Mesodermal cell (in vitro differentiated cells): ENCODE results near the gene BFSP2.
"Not testable (repeated sequence)": the region's sequence is repeated elsewhere in the genome, so short reads cannot be mapped to it uniquely, and the experiment has no call there.

ENCODE experiments used
- H3K27ac ChIP-seq: 2 replicates; pipeline ENCODE4 v1.7.0; 2013; ENCODE audit warnings: mild to moderate bottlenecking, low read depth, low read length, moderate library complexity; ENCODE audit not compliant: severe bottlenecking
- H3K36me3 ChIP-seq: 2 replicates; pipeline ENCODE4 v1.7.1; 2013; ENCODE audit warnings: mild to moderate bottlenecking, low read length, moderate library complexity; ENCODE audit not compliant: control insufficient read depth, insufficient read depth
- H3K4me1 ChIP-seq: one replicate; pipeline ENCODE4 v1.7.1; 2013; ENCODE audit warnings: mild to moderate bottlenecking, low read length; ENCODE audit not compliant: insufficient read depth, control insufficient read depth, poor library complexity, severe bottlenecking
- H3K4me3 ChIP-seq: 2 replicates; pipeline ENCODE4 v1.7.0; 2013; ENCODE audit warnings: low read length, control low read depth, mild to moderate bottlenecking; ENCODE audit not compliant: insufficient read depth, poor library complexity, severe bottlenecking; ENCODE audit errors: extremely low read depth
- H3K9me3 ChIP-seq: 2 replicates; pipeline ENCODE4 v1.7.1; 2013; ENCODE audit warnings: mild to moderate bottlenecking, low read length, moderate library complexity; ENCODE audit not compliant: control insufficient read depth
- WGBS, 2 experiments: methylation state at CpG; one replicate each; pipeline ENCODE4 v1.1.5; 2013; ENCODE audit warnings: missing lambda C conversion rate in 2 of 2; ENCODE audit not compliant: insufficient coverage in 2 of 2; 5-methylcytosine and 5-hydroxymethylcytosine counted together

The BFSP2 gene

DNA sequence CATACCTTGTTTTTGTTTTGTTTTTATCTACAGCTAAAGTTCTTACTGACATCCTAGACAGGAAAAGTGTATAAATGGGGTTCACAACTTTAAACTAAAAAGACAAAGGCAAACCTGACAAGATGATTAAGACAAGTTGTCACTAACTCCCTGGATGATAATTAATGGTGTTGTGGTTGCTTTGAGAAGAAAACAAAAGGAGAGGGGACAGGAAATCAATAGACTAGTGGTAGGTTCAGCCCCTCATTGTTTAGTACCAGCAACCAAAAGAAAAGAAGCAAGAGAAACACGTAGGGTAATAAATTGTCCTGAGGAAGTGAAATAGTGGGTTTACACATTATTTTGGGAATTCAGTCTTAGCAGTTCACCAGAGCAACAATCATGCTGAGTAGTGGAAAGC is 78.8 kb downstream of the BFSP2 start:
- H3K27ac ChIP-seq, result no peak overlapping the region
- no peaks in the 10 kb centered on the region for H3K4me1 ChIP-seq
- no peaks in the 10 kb centered on the region for H3K9me3 ChIP-seq
- H3K4me3 ChIP-seq, result no peak overlapping the region
- WGBS, 2 experiments, result 33% methylated on average over 1 of the region's 1 CpG; no CpG with 5 or more reads in 1 of the 2 experiments
- no peaks in the 10 kb centered on the region for H3K36me3 ChIP-seq

DNA sequence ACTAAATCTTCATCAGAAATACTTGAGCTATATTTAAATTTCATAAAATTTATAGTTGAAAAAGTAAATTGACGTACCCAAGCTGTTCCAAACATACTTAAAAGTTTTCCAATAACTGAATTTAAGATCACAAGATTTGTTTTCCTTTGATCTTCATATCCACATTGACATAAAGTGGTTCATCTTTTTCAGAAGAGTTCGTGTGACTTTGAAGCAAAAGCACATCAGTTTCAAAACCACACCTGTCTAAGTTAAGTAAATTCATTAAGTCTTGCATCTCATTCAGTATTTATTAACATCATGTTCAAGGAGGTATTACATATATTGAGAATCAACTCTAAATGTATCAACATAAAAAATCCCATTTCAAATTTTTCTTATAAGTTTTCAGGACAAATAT is 79.5 kb downstream of the BFSP2 start:
- whole genome bisulfite sequencing, 2 experiments, result no CpG with 5 or more reads among the region's 2 CpGs
- Histone ChIP-seq H3K36me3 (no peaks in the 10 kb centered on the region), H3K4me3 (no peak overlapping the region), H3K4me1 (no peaks in the 10 kb centered on the region), H3K27ac (no peak overlapping the region), H3K9me3 (no peaks in the 10 kb centered on the region)

DNA sequence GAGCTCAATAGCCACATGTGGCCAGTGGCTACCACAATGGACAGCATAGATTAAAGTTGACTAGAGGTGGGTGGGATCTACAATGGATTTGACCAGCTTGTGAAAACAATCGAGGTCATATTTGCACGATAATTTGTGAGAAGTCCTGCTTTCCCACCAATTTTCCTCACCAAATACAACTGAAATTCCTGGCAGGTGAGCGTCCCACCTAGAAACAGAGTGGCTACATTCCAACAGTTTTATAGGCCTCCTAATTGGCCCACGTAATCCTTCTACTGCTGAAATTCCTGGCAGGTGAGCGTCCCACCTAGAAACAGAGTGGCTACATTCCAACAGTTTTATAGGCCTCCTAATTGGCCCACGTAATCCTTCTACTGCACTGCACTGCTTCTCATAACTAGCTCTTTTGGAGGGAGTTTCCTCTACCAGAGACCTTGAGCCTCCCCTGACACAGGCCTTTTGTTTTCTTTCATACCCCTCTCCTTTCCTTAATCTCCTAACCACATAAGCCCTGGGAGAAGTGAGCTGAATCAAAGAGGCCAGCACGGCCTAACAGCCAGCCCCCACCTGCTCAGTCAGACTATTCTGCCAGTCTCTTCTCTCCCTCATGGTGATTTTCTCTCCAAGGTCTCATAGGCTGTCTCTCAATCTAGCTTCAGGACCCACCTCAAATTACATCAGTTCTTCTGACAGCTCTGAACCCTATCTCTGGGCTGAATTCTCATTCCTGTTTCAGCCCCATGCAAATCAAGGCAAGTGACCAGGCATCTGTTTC is 80.2 kb downstream of the BFSP2 start:
- Histone ChIP-seq H3K4me3 (no peak overlapping the region), H3K27ac (no peak overlapping the region), H3K4me1 (no peaks in the 10 kb centered on the region), H3K9me3 (peaks cover 3% of the 10 kb centered on the region), H3K36me3 (no peaks in the 10 kb centered on the region)
- WGBS, 2 experiments, result 81 to 86% methylated on average over 4 to 6 of the region's 7 CpGs

DNA sequence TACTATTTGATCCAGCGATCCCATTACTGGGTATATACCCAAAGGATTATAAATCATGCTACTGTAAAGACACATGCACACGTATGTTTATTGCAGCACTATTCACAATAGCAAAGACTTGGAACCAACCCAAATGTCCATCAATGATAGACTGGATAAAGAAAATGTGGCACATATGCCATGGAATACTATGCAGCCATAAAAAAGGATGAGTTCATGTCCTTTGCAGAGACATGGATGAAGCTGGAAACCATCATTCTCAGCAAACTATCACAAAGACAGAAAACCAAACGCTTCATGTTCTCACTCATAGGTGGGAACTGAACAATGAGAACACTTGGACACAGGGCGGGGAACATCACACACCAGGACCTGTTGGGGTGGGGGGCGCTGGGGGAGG is 82.6 kb downstream of the BFSP2 start:
- H3K9me3 ChIP-seq, result peaks cover 17% of the 10 kb centered on the region
- not testable (repeated sequence) for H3K4me1 ChIP-seq, H3K4me3 ChIP-seq, H3K36me3 ChIP-seq, H3K27ac ChIP-seq
- WGBS, 2 experiments, result no CpG with 5 or more reads among the region's 5 CpGs

DNA sequence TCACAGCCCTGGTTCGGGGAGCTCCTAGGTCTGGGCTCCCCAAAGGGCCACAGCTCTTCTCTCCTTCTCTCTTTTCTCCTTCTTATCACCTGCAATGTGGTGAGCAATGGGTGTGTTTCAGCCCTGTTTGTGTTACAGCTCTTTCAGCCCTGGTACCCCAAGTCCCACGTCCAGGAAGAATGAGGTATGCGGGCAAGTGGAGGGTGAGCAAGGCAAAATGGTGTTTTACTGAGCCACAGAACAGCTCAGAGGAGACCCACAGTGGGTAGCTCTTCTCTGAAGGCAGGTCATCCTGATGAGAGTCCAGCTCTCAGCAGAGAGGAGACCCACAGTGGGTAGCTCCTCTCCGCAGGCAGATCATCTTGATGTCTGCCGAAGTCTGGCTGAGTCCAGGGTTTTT is 86.8 kb downstream of the BFSP2 start:
- Histone ChIP-seq H3K27ac (no peak overlapping the region), H3K36me3 (no peaks in the 10 kb centered on the region), H3K4me1 (no peaks in the 10 kb centered on the region), H3K9me3 (peaks cover 17% of the 10 kb centered on the region), H3K4me3 (no peak overlapping the region)
- WGBS, 2 experiments, result 95 to 97% methylated on average over 4 of the region's 5 CpGs

DNA sequence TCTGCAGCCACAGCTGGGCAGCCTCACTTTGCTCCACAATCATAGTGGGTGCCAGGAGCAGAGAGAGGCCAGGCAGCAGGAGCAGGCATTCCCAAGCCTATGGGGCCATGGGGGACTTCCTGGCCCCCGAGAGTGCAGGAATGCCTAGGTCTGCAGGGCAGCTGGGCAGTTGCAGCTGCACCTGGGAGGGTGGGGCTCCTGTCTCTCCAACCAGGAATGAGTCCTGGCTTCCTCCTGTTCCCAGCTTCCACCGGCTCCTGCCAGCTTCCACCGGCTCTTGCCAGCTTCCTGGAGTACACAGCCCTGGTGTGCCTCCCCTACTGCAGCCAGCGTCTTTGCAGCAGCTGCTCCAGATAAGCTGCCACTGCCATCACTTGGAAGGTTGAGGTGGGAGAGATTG is 87.3 kb downstream of the BFSP2 start:
- WGBS, 2 experiments, result 97 to 100% methylated on average over 3 to 4 of the region's 4 CpGs
- Histone ChIP-seq H3K4me1 (no peaks in the 10 kb centered on the region), H3K4me3 (no peak overlapping the region), H3K36me3 (no peaks in the 10 kb centered on the region), H3K27ac (no peak overlapping the region), H3K9me3 (peaks cover 17% of the 10 kb centered on the region)

DNA sequence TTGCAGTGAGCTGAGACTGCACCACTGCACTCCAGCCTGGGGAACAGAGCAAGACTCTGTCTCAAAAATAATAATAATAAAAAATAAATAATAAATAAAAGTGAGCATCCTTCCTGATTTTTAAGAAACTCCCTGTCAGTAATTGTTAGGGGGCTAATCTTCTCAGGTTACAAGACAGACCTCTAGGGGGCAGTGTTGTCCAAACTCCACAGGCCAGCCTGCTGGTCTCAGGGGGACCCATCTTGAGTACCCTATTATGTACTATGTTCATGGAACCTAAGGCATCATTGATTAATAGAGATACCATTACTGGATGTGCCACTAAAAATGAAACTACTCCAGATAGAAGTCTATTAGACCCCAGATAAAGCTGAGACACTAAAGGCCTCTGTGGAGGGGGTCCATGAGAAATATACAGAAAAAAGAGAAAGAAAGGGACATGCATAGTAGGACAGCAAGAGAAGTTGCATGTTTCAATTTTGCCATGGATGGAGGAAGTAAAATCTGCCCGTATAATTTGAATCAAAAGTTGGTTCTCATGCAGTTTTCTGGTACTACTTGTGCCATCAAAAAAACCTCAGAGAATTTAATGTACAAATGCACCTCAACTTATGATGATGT is 88.2 kb downstream of the BFSP2 start:
- Histone ChIP-seq H3K9me3 (peaks cover 17% of the 10 kb centered on the region), H3K36me3 (no peaks in the 10 kb centered on the region), H3K4me1 (no peaks in the 10 kb centered on the region), H3K4me3 (no peak overlapping the region), H3K27ac (no peak overlapping the region)
- 100% methylated on average over 1 of the region's 1 CpG; no CpG with 5 or more reads in 1 of the 2 experiments for WGBS, 2 experiments

DNA sequence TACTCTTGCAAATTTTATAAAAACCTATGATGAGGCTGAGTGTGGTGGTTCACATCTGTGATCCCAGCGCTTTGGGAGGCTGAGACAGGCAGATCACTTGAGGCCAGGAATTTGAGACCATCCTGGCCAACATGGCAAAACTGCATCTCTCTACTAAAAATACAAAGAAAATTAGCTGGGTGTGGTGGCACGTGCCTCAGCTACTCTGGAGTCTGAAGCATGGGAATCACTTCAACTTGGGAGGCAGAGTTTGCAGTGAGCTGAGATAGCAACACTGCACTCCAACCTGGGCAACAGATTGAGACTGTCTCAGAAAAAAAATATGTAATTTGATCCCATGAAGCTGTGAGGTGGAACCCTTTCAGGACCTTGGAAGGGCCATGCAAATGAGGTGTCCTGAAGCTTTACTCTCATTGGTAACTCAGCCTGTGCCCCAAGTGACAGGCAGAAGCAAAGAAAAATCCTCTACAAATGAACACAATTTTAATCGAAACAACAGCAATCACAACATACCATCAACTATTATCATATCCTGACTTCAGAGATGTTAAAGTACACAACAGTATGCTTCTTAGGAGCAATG is 89.0 kb downstream of the BFSP2 start:
- Histone ChIP-seq H3K36me3 (no peaks in the 10 kb centered on the region), H3K9me3 (peaks cover 17% of the 10 kb centered on the region), H3K27ac (no peak overlapping the region), H3K4me1 (no peaks in the 10 kb centered on the region), H3K4me3 (no peak overlapping the region)
- 86% methylated on average over 1 of the region's 3 CpGs; no CpG with 5 or more reads in 1 of the 2 experiments for WGBS, 2 experiments

DNA sequence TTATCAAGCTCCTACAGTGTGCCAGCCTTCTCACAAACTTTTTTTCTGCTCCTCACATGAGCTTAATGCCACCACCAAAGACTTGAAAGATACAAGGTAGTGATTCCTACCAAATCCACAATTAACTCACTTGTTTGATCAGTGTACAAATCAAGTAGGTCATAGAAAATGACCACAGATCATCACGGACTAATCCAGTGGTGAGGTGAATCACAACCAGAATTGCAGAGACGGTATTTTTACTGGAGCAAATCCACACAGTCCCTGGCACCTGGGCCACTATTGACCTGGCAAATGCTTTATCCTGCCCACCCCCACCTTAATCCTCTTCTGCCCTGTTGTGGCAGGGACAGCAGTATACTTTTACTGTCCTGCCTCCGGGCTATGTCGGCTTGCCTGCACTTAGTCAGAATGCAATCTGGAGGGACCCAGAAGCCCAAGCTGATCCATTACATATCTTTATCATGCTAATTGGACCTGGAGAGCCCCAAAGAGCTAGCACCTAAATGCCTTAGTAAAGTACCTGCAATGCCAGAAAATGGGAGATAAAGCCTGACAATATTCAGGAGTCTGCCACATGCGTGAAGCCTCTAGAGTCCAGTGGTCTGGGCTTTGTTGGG is 89.7 kb downstream of the BFSP2 start:
- WGBS, 2 experiments, result 81 to 88% methylated on average over 3 to 5 of the region's 5 CpGs
- Histone ChIP-seq H3K9me3 (peaks cover 17% of the 10 kb centered on the region), H3K27ac (no peak overlapping the region), H3K4me1 (no peaks in the 10 kb centered on the region), H3K36me3 (no peaks in the 10 kb centered on the region), H3K4me3 (no peak overlapping the region)

DNA sequence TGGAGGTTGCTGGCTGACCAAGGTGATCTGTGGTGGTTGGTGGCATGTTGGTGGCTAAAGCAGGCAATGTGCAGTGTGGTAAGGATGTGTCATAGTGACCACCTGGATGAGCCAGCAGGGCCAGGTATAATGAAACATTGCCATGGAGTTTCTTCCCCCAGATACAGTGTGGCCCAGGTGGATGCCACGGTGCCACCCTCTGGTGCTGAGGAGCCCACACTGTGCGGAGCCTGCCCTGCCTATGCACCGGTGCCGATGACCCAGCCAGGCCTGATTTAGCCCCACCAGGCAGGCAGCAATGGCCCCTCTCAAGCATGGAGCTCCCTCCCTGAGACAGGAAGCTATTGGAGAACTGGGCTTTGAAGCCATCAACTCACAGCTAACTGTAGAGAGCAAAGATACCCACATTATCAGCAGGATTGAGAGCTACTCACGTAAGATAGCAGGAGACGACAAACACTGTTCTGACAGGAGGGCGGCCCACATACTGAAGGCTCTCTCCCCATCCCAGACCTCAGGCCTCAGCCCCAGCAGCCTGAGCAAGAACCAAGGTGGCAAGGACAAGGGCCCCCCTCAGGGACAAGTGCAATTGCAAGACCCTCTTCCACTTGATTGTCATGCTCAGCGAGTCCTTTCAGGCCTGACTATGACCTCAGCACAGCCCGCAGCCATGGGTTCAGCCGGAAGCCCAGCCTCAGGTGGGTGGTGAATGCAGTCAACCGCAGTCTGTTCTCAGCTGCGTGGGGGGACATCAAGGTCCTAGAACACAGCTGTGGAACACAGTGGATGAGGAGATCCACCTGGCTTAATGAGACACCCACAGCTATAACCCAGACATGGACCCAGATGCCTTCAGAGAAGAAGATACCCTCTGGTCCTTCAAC is 90.9 kb downstream of the BFSP2 start:
- no peaks in the 10 kb centered on the region for H3K36me3 ChIP-seq
- 93 to 94% methylated on average over 11 of the region's 12 CpGs for WGBS, 2 experiments

More for the DNA sequence above, 90.9 kb downstream of the BFSP2 start:
- Histone ChIP-seq H3K4me1 (no peaks in the 10 kb centered on the region), H3K9me3 (peaks cover 14% of the 10 kb centered on the region), H3K4me3 (no peak overlapping the region), H3K27ac (no peak overlapping the region)
